A673 (cell line): ENCODE data around the gene MAST4. TPM values are rescaled to one million over a fixed set of nuclear protein-coding genes. Genes with fewer than 3 reads are reported as not detected.

Experiments used
- BruUV-seq: library from RNA; stranded (reverse); fragments of 400-500 nt; replicated peaks from 2 replicates; lab custom pipeline; 2021; lab: Mats Ljungman, UMichigan
- CTCF ChIA-PET: fragments of 300-600 bp; sonication (Branson Sonifier 250); formaldehyde crosslinking; loops from one replicate; lab custom pipeline; 2022; ENCODE audit warnings: antibody characterized with exemption; lab: Charles Lee
- POLR2A ChIA-PET: fragments of 300-600 bp; sonication (Branson Sonifier 250); formaldehyde crosslinking; loops from one replicate; lab custom pipeline; 2022; ENCODE audit warnings: antibody characterized with exemption; ENCODE audit not compliant: low non-redundant PET; lab: Charles Lee
- DNase-seq: peaks from one replicate; pipeline ENCODE4 v3.0.0-alpha.2; 2015; ENCODE audit warnings: low spot score
- H3K27ac ChIP-seq: fragments of 200-600 bp; sonication (generic); 2 replicates; pipeline ENCODE4 v1.5.1; 2016; ENCODE audit warnings: mixed run types, low read depth, mild to moderate bottlenecking, mixed read lengths, antibody characterized with exemption, low read length; ENCODE audit not compliant: poor library complexity, severe bottlenecking
- H3K27me3 ChIP-seq: fragments of 200-600 bp; sonication (generic); replicated peaks from 2 replicates; pipeline ENCODE4 v1.6.1; 2017; ENCODE audit warnings: mixed run types, low read depth, mild to moderate bottlenecking, mixed read lengths, antibody characterized with exemption, low read length; ENCODE audit not compliant: insufficient read depth, poor library complexity
- H3K36me3 ChIP-seq: fragments of 200-600 bp; sonication (generic); 2 replicates; pipeline ENCODE4 v1.6.1; 2016; ENCODE audit warnings: mixed run types, mild to moderate bottlenecking, mixed read lengths, antibody characterized with exemption, low read length; ENCODE audit not compliant: insufficient read depth, poor library complexity, severe bottlenecking
- H3K4me1 ChIP-seq: fragments of 200-600 bp; sonication (generic); 2 replicates; pipeline ENCODE4 v1.6.1; 2017; ENCODE audit warnings: mixed run types, mild to moderate bottlenecking, mixed read lengths, antibody characterized with exemption, low read length; ENCODE audit not compliant: insufficient read depth, poor library complexity, severe bottlenecking
- H3K4me3 ChIP-seq: fragments of 200-600 bp; sonication (generic); 2 replicates; pipeline ENCODE4 v1.5.1; 2016; ENCODE audit warnings: low read depth, mixed run types, mild to moderate bottlenecking, mixed read lengths, low read length; ENCODE audit not compliant: poor library complexity, severe bottlenecking
- H3K9me3 ChIP-seq: fragments of 200-600 bp; sonication (generic); 2 replicates; pipeline ENCODE4 v1.6.1; 2016; ENCODE audit warnings: mixed run types, low read depth, mild to moderate bottlenecking, mixed read lengths, antibody characterized with exemption, low read length; ENCODE audit not compliant: poor library complexity, severe bottlenecking
- CTCF ChIP-seq: fragments of 300-800, 200-600 bp; sonication (generic); conservative IDR thresholded peaks from 2 replicates; pipeline ENCODE4 v1.5.1; 2017; ENCODE audit warnings: low read depth, mild to moderate bottlenecking, antibody characterized with exemption, low read length, moderate library complexity, mixed read lengths
- EZH2 ChIP-seq: fragments of 200-600 bp; sonication (generic); IDR thresholded peaks from 2 replicates; pipeline ENCODE4 v1.6.1; 2017; ENCODE audit warnings: borderline replicate concordance, low read depth, mild to moderate bottlenecking, mixed read lengths, antibody characterized with exemption, low read length; ENCODE audit not compliant: poor library complexity, severe bottlenecking
- intact Hi-C: fragments of 100-400 bp; cut with micrococcal nuclease; formaldehyde crosslinking; loops from one replicate; pipeline ENCODE4 v1.10.0; 2022; ENCODE audit not compliant: unreplicated experiment
- total RNA-seq: library from RNA; stranded (reverse); gene quantifications from 2 replicates; pipeline ENCODE4 v1.2.3, GENCODE V29; 2021

MAST4 gene
- total RNA-seq, 1 experiment from 2014 or later: 4.5 TPM

- no peak overlapping the region for H3K4me3 ChIP-seq
- intact Hi-C loops: no loop called here
- no peaks in the 10 kb centered on the region for H3K4me1 ChIP-seq
- H3K27ac ChIP-seq: no peak overlapping the region
- no peaks in the 10 kb centered on the region for H3K36me3 ChIP-seq
- no peaks in the 10 kb centered on the region for H3K9me3 ChIP-seq
- H3K27me3 ChIP-seq: no peaks in the 10 kb centered on the region
- no TSS peak for BruUV-seq
- ChIA-PET CTCF (no interaction called here), POLR2A (no interaction called here)
- DNase-seq: peak; percentile 20
- TF ChIP-seq CTCF (no peak), EZH2 (no peak)
Observed at GRCh38 chr5:66710557-66711088, 114.4 kb downstream of the MAST4 start.

DNA sequence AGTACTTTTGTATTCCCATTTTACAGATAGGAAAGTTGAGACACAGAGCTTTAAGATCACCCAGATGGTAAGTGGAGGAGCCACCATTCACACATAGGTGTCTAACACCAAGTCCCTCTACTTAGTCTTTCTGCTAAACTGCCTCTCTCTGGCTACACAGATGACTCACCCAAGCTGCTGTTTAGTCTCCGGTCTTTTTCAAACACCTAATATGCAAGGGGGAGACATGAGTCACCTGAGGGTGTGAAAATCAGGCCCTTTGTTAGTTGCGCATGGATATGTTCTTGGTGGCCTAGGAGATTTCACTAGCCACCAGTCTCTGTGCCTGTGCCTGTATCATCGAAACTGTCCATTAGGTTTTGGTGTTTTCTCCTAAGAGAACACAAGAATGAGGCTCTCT lies 117.8 kb downstream of the MAST4 start:
- Histone ChIP-seq H3K36me3 (no peaks in the 10 kb centered on the region), H3K4me1 (no peaks in the 10 kb centered on the region), H3K9me3 (no peaks in the 10 kb centered on the region), H3K27ac (no peak overlapping the region), H3K27me3 (no peaks in the 10 kb centered on the region), H3K4me3 (no peak overlapping the region)
- no peak for TF ChIP-seq CTCF
- TF ChIP-seq EZH2: no peak
- BruUV-seq: no TSS peak
- CTCF ChIA-PET: no interaction called here
- POLR2A ChIA-PET: no interaction called here
- intact Hi-C loops: no loop called here
- DNase-seq: no peak

GRCh38 chr5:66717455-66718373 lies 121.5 kb downstream of the MAST4 start:
- ChIA-PET POLR2A (no interaction called here), CTCF (no interaction called here)
- intact Hi-C loops: no loop called here
- no TSS peak for BruUV-seq
- Histone ChIP-seq H3K4me1 (no peaks in the 10 kb centered on the region), H3K36me3 (no peaks in the 10 kb centered on the region), H3K9me3 (no peaks in the 10 kb centered on the region), H3K27me3 (peaks cover 4% of the 10 kb centered on the region), H3K27ac (no peak overlapping the region), H3K4me3 (no peak overlapping the region)
- no peak for DNase-seq
- no peak for TF ChIP-seq CTCF
- no peak for TF ChIP-seq EZH2
